HG02884 (cell line): ENCODE data around the gene SPAG9.

Experiments
- ATAC-seq: cut with Tn5 transposase; IDR thresholded peaks from one replicate; pipeline ENCODE4 v1.9.1; 2021; ENCODE audit warnings: mild to moderate bottlenecking, moderate library complexity; ENCODE audit not compliant: unreplicated experiment

The SPAG9 gene

GRCh38 chr17:51006601-51007000, 114.1 kb downstream of the SPAG9 start:
- ATAC-seq, result no peak

GRCh38 chr17:51005768-51006167, 114.9 kb downstream of the SPAG9 start:
- ATAC-seq, result no peak

- ATAC-seq, result no peak
These were observed 116.4 kb downstream of the SPAG9 start for GRCh38 chr17:51004249-51004648.

- no peak for ATAC-seq
These were observed 119.6 kb downstream of the SPAG9 start for GRCh38 chr17:51000835-51001638.

- no peak for ATAC-seq
These were observed 125.0 kb downstream of the SPAG9 start for GRCh38 chr17:50995668-50996067.

GRCh38 chr17:50993544-50993943, 127.1 kb downstream of the SPAG9 start:
- no peak for ATAC-seq

GRCh38 chr17:50989149-50989548, 131.5 kb downstream of the SPAG9 start:
- ATAC-seq, result no peak

- ATAC-seq, result no peak
These were observed 132.2 kb downstream of the SPAG9 start for GRCh38 chr17:50988427-50988826.

- ATAC-seq, result no peak
These were observed 133.5 kb downstream of the SPAG9 start for GRCh38 chr17:50986989-50987660.

GRCh38 chr17:50981279-50981678, 139.4 kb downstream of the SPAG9 start:
- no peak for ATAC-seq

- ATAC-seq, result no peak
These were observed 141.1 kb downstream of the SPAG9 start for GRCh38 chr17:50979524-50979927.

GRCh38 chr17:50977487-50978159, 143.0 kb downstream of the SPAG9 start:
- ATAC-seq, result no peak

GRCh38 chr17:50976951-50977472, 143.7 kb downstream of the SPAG9 start:
- no peak for ATAC-seq

- ATAC-seq, result no peak
These were observed 146.8 kb downstream of the SPAG9 start for GRCh38 chr17:50973557-50974494.

GRCh38 chr17:50972577-50972976, 148.1 kb downstream of the SPAG9 start:
- ATAC-seq, result no peak

- ATAC-seq, result no peak
These were observed 152.9 kb downstream of the SPAG9 start for GRCh38 chr17:50967795-50968194.

- no peak for ATAC-seq
These were observed 154.5 kb downstream of the SPAG9 start for GRCh38 chr17:50966163-50966666.

- no peak for ATAC-seq
These were observed 157.5 kb downstream of the SPAG9 start for GRCh38 chr17:50963139-50963538.

- ATAC-seq, result no peak
These were observed 159.1 kb downstream of the SPAG9 start for GRCh38 chr17:50961282-50962220.
